Ishikawa (cell line): ENCODE results near the gene POU5F2.

Experiments used
- FOXM1 ChIP-seq: IDR thresholded peaks from 2 replicates; pipeline ENCODE4 v1.6.1; 2012; ENCODE audit warnings: low read depth, borderline replicate concordance
- NFIC ChIP-seq: IDR thresholded peaks from 2 replicates; pipeline ENCODE4 v1.6.1; 2012
- YY1 ChIP-seq: IDR thresholded peaks from 2 replicates; pipeline ENCODE4 v1.6.1; 2012; ENCODE audit warnings: low read depth
- TF ChIP-seq, protein P1 (sequence below): IDR thresholded peaks from 2 replicates; pipeline ENCODE4 v1.6.1; 2012; ENCODE audit warnings: low read depth, mild to moderate bottlenecking

DNA sequence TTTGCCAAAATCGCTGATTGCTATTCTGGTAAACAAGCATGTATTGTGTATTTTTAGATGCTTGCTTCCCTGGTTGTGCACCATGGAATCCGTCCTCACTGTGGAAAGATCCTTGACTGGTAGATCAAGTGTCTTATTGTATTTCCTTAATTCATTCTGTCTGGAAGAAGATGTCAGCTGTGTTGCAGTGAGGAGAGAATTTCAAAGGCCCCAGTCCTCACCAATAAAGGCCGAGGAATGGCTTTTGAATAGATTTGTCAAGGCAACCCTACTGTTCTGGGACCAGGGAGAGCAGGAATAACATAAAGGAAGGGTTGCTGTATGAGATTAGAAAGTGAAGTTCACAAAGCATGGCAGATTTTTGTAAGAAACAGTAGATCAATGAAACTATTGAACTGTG, 36.2 kb upstream of the POU5F2 start:
- TF ChIP-seq FOXM1 (no peak), NFIC (no peak), YY1 (no peak)
- TF ChIP-seq, protein P1, sequence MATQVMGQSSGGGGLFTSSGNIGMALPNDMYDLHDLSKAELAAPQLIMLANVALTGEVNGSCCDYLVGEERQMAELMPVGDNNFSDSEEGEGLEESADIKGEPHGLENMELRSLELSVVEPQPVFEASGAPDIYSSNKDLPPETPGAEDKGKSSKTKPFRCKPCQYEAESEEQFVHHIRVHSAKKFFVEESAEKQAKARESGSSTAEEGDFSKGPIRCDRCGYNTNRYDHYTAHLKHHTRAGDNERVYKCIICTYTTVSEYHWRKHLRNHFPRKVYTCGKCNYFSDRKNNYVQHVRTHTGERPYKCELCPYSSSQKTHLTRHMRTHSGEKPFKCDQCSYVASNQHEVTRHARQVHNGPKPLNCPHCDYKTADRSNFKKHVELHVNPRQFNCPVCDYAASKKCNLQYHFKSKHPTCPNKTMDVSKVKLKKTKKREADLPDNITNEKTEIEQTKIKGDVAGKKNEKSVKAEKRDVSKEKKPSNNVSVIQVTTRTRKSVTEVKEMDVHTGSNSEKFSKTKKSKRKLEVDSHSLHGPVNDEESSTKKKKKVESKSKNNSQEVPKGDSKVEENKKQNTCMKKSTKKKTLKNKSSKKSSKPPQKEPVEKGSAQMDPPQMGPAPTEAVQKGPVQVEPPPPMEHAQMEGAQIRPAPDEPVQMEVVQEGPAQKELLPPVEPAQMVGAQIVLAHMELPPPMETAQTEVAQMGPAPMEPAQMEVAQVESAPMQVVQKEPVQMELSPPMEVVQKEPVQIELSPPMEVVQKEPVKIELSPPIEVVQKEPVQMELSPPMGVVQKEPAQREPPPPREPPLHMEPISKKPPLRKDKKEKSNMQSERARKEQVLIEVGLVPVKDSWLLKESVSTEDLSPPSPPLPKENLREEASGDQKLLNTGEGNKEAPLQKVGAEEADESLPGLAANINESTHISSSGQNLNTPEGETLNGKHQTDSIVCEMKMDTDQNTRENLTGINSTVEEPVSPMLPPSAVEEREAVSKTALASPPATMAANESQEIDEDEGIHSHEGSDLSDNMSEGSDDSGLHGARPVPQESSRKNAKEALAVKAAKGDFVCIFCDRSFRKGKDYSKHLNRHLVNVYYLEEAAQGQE = no peak
